Ureter (tissue), 1 donor: ENCODE data around the gene WRNIP1. TPM values are rescaled to one million over a fixed set of nuclear protein-coding genes. Genes with fewer than 3 reads are reported as not detected.

Source experiments
- DNase-seq: peaks from one replicate; pipeline ENCODE4 v3.0.0-alpha.2; 2020; ENCODE audit warnings: low spot score
- total RNA-seq: library from RNA; stranded (reverse); gene quantifications from one replicate; pipeline ENCODE4 v1.2.4, GENCODE V29; 2023
- donor health status: DM: yes; HTN: yes; CAD: no.

WRNIP1 gene
- total RNA-seq, 1 donor from 2014 or later, result 33.5 TPM

GRCh38 chr6:2805031-2805430 is 39.8 kb downstream of the WRNIP1 start:
- no peak for DNase-seq

- DNase-seq, result no peak
Observed at GRCh38 chr6:2806644-2807043, 41.5 kb downstream of the WRNIP1 start.

DNA sequence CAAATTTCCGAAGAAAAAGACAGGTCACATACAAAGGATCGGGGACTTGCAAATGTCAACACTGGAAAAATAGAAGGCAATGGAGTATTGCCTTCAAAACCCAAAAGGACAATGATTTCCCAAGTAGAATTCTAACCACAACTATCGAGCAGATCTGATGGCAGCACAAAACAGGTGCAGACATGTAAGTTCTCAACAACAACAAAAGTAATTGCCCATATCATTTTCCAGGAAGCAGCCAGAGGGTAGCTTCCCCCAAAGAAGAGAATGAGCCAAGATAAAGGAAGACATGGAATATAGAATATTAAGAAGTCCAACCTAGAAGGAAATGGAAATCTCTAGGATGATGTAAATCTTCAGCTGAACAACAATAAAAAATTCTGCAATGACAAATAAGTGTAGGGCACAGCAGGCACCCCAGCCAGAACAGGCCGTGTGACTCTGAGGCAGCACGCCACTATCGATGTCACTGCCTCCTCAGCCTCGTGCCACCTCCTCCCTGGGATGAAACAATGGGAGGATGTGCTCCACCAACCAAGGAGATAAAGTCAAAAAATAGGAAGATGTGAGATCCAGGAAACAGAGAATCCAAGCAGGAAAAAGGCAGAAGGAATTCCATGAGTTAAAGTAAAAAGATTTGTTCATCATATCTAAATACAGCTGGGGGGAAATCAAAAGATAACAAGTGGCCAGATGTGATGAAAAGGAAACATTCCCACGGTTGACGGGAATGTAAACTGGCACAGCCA is 42.3 kb downstream of the WRNIP1 start:
- no peak for DNase-seq

- no peak for DNase-seq
Observed at GRCh38 chr6:2809015-2809414, 43.8 kb downstream of the WRNIP1 start.

- no peak for DNase-seq
Observed at GRCh38 chr6:2810092-2810671, 45.0 kb downstream of the WRNIP1 start.

DNA sequence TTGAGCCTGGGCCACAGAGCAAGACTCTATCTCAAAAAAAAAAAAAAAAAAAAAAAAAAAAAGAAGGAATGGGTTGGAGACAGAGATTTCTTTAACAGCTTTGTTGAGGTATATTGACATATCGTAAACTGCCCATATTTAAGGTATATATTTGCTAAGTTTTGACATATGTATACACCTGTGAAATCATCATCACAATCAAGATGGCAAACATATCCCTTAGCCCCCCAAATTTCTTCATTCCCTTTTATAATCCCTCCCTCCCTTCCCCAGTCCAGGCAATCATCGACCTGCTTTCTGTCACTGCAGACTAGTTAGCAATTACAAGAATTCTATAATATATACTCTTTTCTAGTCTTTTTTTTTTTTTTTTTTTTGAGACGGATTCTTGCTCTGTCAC is 47.5 kb downstream of the WRNIP1 start:
- no peak for DNase-seq

DNA sequence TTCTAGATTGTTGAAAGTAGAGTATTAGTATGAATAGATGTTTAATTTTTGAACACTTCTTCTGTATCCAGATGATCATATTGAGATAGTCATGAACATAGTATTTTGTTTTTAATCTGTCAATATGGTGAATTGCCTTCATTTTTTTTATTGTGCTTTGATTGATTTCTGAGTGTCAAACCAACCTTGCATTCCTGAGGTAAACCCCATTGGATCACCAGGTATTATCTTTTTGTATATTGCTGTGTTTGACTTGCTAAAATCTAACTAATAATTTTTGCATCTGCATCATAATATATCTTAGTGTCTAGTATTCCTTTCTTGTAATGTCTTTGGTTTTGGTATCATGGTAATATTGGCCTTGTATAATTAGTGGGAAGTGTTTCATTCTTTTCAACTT is 51.0 kb downstream of the WRNIP1 start:
- DNase-seq, result no peak

DNA sequence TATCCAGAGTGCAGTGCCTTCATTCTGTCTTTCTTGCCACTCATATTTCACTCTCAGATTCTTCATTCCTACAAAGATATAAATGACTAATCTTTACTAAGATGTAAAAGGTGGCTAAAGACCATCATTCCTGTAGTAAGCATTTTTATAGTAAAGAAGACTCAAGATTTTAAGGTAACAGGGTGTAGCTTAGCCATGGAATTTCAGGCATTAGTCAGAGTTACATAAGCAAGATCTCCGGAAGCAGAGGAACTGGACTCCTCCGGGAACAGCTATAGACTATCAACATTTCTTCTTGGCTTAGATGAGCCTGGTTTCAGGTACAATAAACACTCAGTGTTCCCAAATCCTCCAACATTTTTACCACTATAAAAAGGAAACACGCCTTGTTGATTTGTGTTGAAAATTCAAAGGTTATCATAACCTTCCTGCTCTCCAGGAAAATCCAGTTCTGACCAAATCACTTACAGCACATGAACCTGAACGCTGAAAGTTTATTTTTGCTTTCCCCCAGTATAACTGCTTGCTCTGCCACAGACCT is 52.8 kb downstream of the WRNIP1 start:
- no peak for DNase-seq

GRCh38 chr6:2818593-2818992 is 53.4 kb downstream of the WRNIP1 start:
- DNase-seq, result no peak

GRCh38 chr6:2819115-2819514 is 53.9 kb downstream of the WRNIP1 start:
- DNase-seq, result no peak

- DNase-seq, result no peak
Observed at GRCh38 chr6:2819978-2820377, 54.8 kb downstream of the WRNIP1 start.

GRCh38 chr6:2820415-2820814 is 55.2 kb downstream of the WRNIP1 start:
- no peak for DNase-seq

GRCh38 chr6:2821554-2821953 is 56.4 kb downstream of the WRNIP1 start:
- no peak for DNase-seq

DNA sequence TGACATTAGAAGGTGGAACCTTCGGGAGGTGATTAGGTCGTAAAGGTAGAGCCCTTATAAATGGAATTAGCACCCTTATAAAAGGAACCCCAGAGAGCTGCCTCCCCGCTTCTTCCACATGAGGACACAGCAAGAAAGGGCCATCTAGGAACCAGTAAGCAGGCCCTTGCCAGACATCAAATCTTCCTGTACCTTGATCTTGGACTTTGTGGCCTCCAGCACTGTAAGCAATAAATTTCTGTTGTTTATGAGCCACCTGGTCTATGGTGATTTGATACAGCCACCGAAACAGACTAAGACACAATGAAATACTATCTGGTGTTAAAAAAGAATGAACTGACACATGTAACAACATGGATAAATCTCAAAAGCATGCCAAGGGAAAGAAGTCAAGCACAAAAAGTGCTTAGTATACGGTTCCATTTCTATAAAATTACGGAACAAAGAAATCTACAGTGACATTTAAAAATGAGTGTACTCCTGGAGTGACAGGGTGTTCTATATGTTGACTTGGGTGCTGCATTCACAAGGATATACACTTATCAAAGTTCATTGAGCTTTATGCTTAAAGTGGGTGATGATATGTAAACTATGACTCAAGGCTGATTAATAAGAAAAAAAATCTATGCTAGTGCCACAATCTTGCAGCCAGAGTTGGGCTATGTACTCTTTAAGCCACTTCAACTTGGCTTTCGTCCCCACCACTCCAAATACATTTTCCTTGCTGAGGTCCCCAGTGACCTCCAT is 58.1 kb downstream of the WRNIP1 start:
- no peak for DNase-seq

DNA sequence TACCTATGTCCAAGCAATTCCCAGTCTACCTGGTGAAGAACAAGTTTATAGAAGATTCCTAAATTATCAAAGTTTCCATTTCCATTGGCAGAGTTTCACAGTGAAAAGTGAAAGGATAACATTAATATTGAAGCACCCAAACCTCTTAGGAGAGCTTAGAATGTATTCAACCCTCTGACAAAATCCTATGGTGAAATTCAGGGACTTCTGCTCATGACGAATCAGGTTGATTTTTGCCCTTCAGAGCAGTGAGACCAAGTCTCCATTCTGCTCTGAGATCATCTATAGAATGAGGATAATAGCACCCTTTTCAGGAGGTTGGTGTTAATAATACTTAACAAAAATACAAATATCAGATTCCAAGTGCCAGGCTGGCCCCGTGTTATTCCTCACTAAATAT is 60.9 kb downstream of the WRNIP1 start:
- DNase-seq, result no peak

- DNase-seq, result no peak
Observed at GRCh38 chr6:2827142-2827541, 61.9 kb downstream of the WRNIP1 start.

GRCh38 chr6:2828629-2829028 is 63.4 kb downstream of the WRNIP1 start:
- DNase-seq, result no peak

DNA sequence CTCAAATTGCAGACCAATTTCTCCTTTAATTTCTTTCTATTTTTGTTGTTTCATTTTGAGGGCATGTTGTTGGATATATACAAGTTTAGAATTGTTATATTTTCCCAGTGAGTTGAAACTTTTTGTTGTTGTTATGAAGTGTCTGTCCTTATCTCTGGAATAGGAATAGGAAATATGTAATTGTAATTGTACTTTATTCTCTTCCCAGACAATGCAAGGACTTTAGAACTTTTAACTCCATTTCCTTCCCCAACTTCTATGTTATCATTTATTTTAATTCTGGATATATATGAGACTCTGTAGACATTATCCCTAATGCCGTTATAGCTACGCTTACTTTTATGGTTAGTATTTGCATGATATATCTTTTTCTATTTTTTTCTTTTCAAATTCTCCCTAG is 64.1 kb downstream of the WRNIP1 start:
- no peak for DNase-seq

- DNase-seq, result no peak
Observed at GRCh38 chr6:2830183-2830582, 65.0 kb downstream of the WRNIP1 start.

DNA sequence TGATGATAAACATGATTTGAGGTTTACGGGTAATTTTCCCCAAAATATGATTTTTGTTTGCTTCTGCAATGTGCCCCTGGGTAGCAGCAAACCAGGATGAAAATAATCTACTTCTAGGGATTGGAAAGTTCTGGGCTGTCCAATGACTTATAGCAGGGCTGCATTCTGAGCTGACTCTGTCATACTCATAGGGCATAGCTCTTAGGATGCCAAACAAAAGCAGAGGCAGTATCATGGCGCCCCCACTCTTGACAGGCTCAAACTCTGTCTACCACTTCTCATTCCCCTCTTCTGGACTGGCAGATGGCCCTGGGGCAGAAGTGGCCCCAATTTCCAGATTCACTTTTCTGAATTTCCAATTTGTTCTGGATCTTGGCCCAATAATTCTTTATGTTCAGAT is 66.2 kb downstream of the WRNIP1 start:
- DNase-seq, result no peak

- no peak for DNase-seq
Observed at GRCh38 chr6:2834262-2834661, 69.1 kb downstream of the WRNIP1 start.
